Activated naive CD4-positive, alpha-beta T cell treated with anti-CD3 and anti-CD28 coated beads, Interleukin-2, amount 50 U/mL, for 24 hours (primary cell): Measurements from ENCODE around the gene STAC2.

Source experiments
- H3K27ac Mint-ChIP-seq: one replicate; pipeline ENCODE4 v1.8.0; 2021; ENCODE audit warnings: mild to moderate bottlenecking, mixed read lengths
- H3K27me3 Mint-ChIP-seq: one replicate; pipeline ENCODE4 v1.8.0; 2021; ENCODE audit warnings: mixed read lengths
- H3K36me3 Mint-ChIP-seq: one replicate; pipeline ENCODE4 v1.8.0; 2021; ENCODE audit warnings: mixed read lengths
- H3K4me1 Mint-ChIP-seq: one replicate; pipeline ENCODE4 v1.8.0; 2021; ENCODE audit warnings: mixed read lengths
- H3K4me3 Mint-ChIP-seq: one replicate; pipeline ENCODE4 v1.8.0; 2021; ENCODE audit warnings: mild to moderate bottlenecking, mixed read lengths
- H3K9me3 Mint-ChIP-seq: one replicate; pipeline ENCODE4 v1.8.0; 2021; ENCODE audit warnings: mixed read lengths

The STAC2 gene

DNA sequence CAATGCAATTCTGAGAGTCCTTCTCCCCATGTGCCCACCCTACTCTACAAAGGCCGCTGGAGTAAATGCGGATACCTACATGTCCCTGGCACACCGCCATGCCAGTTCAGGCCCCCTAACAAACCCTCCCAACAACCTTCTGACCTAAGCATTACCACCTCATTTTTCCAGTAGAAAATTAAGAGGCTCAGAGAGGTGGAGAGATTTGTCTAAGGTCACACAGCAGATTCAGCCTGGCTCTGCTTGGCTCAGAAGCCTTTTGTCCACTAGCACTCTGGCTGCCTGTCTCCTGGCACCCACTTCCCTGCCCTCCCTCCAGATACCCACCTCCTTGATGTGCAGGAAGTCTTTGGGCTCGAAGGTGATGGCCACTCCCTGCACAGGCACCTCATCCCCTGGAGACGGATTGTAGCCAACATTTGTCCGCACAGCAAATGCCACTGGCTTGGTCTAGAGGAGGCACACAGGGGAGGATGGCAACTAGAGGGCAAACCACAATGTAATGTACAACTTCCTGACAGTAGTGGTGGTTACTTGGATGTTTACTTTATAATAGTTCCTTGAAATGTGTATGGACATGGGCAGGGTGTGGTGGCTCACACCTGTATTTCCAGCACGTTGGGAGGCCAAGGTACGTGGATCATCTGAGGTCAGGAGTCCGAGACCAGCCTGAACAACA, 38.5 kb downstream of the STAC2 start:
- Mint-ChIP-seq H3K4me3 (no peak overlapping the region), H3K36me3 (peaks cover 2% of the 10 kb centered on the region), H3K4me1 (no peaks in the 10 kb centered on the region), H3K9me3 (no peaks in the 10 kb centered on the region), H3K27me3 (no peaks in the 10 kb centered on the region), H3K27ac (no peak overlapping the region)

DNA sequence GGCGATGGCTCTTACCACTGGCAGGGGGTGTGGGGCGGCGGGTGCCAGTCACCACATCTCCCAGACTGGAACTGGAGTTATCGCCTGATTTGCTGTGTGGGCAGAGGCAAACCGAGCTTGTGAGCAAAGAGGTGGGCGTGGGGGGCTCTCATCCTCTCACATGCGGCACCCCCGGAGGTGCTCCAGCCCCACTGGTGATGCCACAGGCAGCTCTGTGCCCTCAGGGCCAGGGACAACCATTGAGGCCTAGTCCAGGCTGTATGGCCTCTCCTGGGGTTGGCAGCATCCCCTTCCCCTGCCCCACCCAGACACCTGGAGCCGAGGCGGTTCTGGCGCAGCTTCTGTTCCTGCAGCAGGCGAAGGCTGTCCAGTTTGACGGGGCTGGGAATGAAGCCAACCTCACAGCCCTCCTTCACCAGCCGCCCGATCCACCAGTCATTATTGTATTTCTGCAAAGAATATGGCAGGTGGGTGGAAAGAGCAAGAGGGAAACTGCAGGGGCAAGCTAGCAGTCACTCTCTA, 39.2 kb downstream of the STAC2 start:
- Mint-ChIP-seq H3K4me3 (no peak overlapping the region), H3K4me1 (no peaks in the 10 kb centered on the region), H3K36me3 (peaks cover 2% of the 10 kb centered on the region), H3K27me3 (no peaks in the 10 kb centered on the region), H3K9me3 (no peaks in the 10 kb centered on the region), H3K27ac (no peak overlapping the region)

GRCh38 chr17:39183720-39184119, 42.0 kb downstream of the STAC2 start:
- Mint-ChIP-seq H3K36me3 (peaks cover 2% of the 10 kb centered on the region), H3K27me3 (no peaks in the 10 kb centered on the region), H3K9me3 (no peaks in the 10 kb centered on the region), H3K27ac (no peak overlapping the region), H3K4me1 (no peaks in the 10 kb centered on the region), H3K4me3 (no peak overlapping the region)

- no peaks in the 10 kb centered on the region for H3K4me1 Mint-ChIP-seq
- no peak overlapping the region for H3K4me3 Mint-ChIP-seq
- H3K27me3 Mint-ChIP-seq = no peaks in the 10 kb centered on the region
- peaks cover 2% of the 10 kb centered on the region for H3K36me3 Mint-ChIP-seq
- no peak overlapping the region for H3K27ac Mint-ChIP-seq
- H3K9me3 Mint-ChIP-seq = no peaks in the 10 kb centered on the region
Observed at GRCh38 chr17:39183045-39183444, 42.7 kb downstream of the STAC2 start.

- H3K4me1 Mint-ChIP-seq = no peaks in the 10 kb centered on the region
- no peaks in the 10 kb centered on the region for H3K27me3 Mint-ChIP-seq
- H3K36me3 Mint-ChIP-seq = peaks cover 2% of the 10 kb centered on the region
- H3K27ac Mint-ChIP-seq = no peak overlapping the region
- no peak overlapping the region for H3K4me3 Mint-ChIP-seq
- H3K9me3 Mint-ChIP-seq = no peaks in the 10 kb centered on the region
Observed at GRCh38 chr17:39181303-39181702, 44.4 kb downstream of the STAC2 start.

DNA sequence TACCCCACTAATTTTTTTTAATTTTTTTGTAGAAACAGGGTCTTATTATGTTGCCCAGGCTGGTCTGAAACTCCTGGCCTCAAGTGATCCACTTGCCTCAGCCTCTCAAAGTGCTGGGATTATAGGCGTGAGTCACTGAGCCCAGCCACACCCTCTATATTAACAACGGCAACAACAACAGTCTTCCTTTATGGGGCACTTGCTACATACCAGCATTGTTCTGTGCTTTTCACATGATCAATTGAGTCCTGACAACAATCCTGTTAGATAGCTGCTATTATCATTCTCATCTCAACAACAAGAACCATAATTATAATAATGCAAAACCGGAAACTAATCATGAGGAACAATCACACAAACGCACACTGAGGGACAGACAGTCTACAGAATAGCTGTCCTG, 47.2 kb downstream of the STAC2 start:
- no peaks in the 10 kb centered on the region for H3K27me3 Mint-ChIP-seq
- no peaks in the 10 kb centered on the region for H3K4me1 Mint-ChIP-seq
- no peak overlapping the region for H3K4me3 Mint-ChIP-seq
- H3K27ac Mint-ChIP-seq = no peak overlapping the region
- H3K36me3 Mint-ChIP-seq = no peaks in the 10 kb centered on the region
- no peaks in the 10 kb centered on the region for H3K9me3 Mint-ChIP-seq

- H3K27ac Mint-ChIP-seq = no peak overlapping the region
- H3K27me3 Mint-ChIP-seq = no peaks in the 10 kb centered on the region
- no peaks in the 10 kb centered on the region for H3K9me3 Mint-ChIP-seq
- no peak overlapping the region for H3K4me3 Mint-ChIP-seq
- H3K36me3 Mint-ChIP-seq = no peaks in the 10 kb centered on the region
- peaks cover 10% of the 10 kb centered on the region for H3K4me1 Mint-ChIP-seq
Observed at GRCh38 chr17:39177256-39177655, 48.5 kb downstream of the STAC2 start.

DNA sequence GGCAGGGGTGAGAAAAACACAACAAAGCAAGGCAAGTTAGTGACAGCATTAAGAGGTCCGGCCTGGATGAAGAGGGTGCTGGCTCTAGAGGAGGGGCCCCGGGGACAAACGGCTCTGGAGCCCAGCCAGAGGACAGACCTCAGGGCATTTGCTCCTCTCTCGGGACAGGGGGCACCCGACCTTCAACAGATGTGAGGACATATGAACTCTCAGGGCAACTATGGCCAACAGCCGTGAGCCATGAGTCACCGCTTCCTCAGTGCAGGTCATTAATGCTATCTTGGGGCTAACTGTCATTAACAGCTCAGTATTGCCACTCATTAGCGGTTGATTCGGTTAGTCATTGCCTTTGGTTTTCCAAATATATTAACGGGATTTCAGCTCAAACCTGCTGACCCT, 50.1 kb downstream of the STAC2 start:
- H3K27ac Mint-ChIP-seq = no peak overlapping the region
- H3K27me3 Mint-ChIP-seq = no peaks in the 10 kb centered on the region
- H3K36me3 Mint-ChIP-seq = no peaks in the 10 kb centered on the region
- H3K4me1 Mint-ChIP-seq = peaks cover 13% of the 10 kb centered on the region
- no peaks in the 10 kb centered on the region for H3K9me3 Mint-ChIP-seq
- no peak overlapping the region for H3K4me3 Mint-ChIP-seq

DNA sequence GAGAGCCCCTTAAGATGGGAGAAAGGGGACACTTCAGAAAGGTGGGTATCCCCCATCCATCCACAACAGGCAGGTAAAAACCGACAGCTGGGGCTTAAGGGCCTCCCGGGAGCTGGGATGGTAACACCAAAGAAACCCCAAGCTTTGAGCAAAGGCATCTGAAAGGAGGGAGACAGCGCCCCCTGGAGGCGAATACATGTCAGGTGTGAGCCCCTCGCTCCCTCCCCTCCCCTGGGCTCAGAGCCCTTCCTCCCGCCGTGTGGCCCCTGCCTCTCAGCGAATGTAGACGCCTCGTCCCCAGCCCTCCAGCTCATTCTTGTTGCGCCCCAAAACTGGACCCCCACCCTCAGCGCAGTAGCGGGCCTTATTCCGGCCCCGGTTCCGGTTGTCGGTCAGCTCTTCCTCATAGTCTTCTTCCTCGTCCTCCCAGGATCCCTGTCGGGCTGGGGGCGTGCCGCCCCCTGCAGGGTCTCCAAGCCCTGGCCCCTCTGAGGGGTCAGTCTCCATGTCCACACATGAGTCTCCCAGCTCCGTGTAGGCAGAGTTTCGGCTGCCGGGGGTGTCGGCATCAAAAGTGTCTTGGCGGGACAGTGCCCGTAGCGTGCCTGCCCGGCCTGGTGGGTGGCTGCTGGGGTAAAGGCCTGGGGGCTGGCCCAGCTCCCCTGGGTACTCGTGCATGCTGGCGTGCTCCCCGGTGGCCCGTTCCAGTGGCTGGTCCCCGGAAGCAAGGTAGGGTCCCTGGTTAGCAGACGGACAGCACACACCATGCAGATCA, 50.6 kb downstream of the STAC2 start:
- H3K9me3 Mint-ChIP-seq = no peaks in the 10 kb centered on the region
- no peaks in the 10 kb centered on the region for H3K36me3 Mint-ChIP-seq
- no peak overlapping the region for H3K27ac Mint-ChIP-seq

GRCh38 chr17:39173526-39174274, 52.0 kb downstream of the STAC2 start:
- H3K4me3 Mint-ChIP-seq = no peak overlapping the region
- H3K9me3 Mint-ChIP-seq = no peaks in the 10 kb centered on the region
- no peaks in the 10 kb centered on the region for H3K36me3 Mint-ChIP-seq
- H3K4me1 Mint-ChIP-seq = peaks cover 13% of the 10 kb centered on the region
- H3K27me3 Mint-ChIP-seq = peaks cover 2% of the 10 kb centered on the region
- no peak overlapping the region for H3K27ac Mint-ChIP-seq

More for the DNA sequence above, 50.6 kb downstream of the STAC2 start:
- Mint-ChIP-seq H3K4me3 (no peak overlapping the region), H3K27me3 (no peaks in the 10 kb centered on the region), H3K4me1 (peaks cover 13% of the 10 kb centered on the region)

DNA sequence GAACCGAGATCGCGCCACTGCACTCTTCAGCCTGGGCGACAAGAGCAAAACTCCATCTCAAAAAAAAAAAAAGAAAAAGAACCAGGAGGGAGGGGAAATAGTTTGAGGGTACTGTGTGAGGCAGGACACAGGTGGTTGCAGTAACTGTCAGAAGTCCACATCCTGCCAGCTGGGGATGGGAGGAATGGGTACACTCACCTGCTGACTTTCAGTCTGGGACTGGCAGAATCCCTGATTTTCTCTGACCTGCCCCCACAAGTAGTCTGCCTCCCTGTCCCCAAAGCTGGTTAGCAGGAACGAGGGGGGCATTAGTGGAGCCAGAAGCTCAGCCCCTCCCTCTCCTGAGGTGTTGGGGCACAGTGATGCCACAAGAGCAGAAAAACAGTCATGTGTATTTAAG, 52.7 kb downstream of the STAC2 start:
- H3K36me3 Mint-ChIP-seq = no peaks in the 10 kb centered on the region
- peaks cover 13% of the 10 kb centered on the region for H3K4me1 Mint-ChIP-seq
- H3K4me3 Mint-ChIP-seq = no peak overlapping the region
- H3K9me3 Mint-ChIP-seq = no peaks in the 10 kb centered on the region
- H3K27ac Mint-ChIP-seq = no peak overlapping the region
- peaks cover 4% of the 10 kb centered on the region for H3K27me3 Mint-ChIP-seq

DNA sequence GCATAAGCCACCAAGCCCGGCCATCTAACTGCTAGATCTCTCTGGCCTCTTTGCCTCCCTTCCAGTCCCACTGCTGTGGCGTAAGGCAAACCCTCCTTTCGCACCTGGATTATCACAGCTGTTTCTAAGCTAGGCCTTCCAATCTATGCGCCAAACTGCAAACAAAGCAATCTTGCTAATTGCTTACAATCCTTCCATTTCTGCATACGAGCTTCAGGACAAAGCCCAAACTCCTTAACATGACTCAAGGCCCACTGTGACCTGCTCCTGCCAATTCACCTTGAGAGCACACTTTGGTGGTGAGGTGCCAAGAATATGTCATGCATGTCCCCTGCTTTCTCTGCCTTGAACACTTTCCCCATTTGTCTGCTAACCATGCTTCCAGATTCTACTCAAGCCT, 53.8 kb downstream of the STAC2 start:
- Mint-ChIP-seq H3K4me1 (peaks cover 20% of the 10 kb centered on the region), H3K9me3 (no peaks in the 10 kb centered on the region), H3K4me3 (no peak overlapping the region), H3K27me3 (peaks cover 6% of the 10 kb centered on the region), H3K27ac (no peak overlapping the region), H3K36me3 (no peaks in the 10 kb centered on the region)

- Mint-ChIP-seq H3K4me1 (peaks cover 20% of the 10 kb centered on the region), H3K4me3 (no peak overlapping the region), H3K27me3 (peaks cover 11% of the 10 kb centered on the region), H3K27ac (no peak overlapping the region), H3K36me3 (no peaks in the 10 kb centered on the region), H3K9me3 (no peaks in the 10 kb centered on the region)
Observed at GRCh38 chr17:39170558-39170957, 55.2 kb downstream of the STAC2 start.

DNA sequence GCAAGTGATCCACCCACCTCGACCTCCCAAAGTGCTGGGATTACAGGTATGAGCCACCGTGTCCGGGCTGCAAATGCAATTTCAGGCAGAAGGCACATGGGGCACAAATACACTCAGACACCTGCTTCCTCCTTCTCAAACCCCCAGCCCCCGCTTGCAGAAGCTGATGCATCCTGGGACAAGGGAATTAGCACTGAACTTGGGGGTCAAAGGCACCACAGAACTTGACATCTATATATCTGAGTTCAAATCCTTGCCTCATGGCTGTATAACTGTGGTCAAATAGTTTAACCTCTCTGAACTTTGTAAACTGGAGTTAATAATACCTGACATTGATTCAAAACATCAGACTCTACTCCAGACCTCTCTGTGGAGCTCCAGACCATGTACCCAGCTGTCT, 55.6 kb downstream of the STAC2 start:
- Mint-ChIP-seq H3K27me3 (peaks cover 11% of the 10 kb centered on the region), H3K4me3 (no peak overlapping the region), H3K4me1 (peaks cover 21% of the 10 kb centered on the region), H3K27ac (no peak overlapping the region), H3K36me3 (no peaks in the 10 kb centered on the region), H3K9me3 (no peaks in the 10 kb centered on the region)

DNA sequence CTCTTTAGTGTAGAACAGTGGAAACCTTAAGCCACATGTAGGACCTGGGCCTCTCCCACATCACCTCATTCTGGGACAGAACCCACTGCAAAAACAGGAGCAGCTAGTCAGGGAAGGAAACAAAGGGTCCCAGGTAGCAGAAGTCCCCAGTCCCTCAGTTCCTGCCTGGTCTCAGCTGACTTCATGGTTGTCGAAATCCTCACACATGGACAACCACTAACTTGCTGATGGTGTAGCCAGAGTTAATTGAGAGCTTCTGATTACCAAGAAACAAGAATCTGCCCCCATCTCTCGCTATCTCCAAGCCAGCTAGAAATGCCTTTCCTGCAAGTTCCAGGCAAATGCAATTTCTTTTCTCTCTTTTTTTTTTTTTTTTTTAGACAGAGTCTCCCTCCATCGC, 56.2 kb downstream of the STAC2 start:
- Mint-ChIP-seq H3K36me3 (no peaks in the 10 kb centered on the region), H3K27ac (no peak overlapping the region), H3K4me3 (no peak overlapping the region), H3K9me3 (no peaks in the 10 kb centered on the region), H3K27me3 (peaks cover 15% of the 10 kb centered on the region), H3K4me1 (peaks cover 27% of the 10 kb centered on the region)

DNA sequence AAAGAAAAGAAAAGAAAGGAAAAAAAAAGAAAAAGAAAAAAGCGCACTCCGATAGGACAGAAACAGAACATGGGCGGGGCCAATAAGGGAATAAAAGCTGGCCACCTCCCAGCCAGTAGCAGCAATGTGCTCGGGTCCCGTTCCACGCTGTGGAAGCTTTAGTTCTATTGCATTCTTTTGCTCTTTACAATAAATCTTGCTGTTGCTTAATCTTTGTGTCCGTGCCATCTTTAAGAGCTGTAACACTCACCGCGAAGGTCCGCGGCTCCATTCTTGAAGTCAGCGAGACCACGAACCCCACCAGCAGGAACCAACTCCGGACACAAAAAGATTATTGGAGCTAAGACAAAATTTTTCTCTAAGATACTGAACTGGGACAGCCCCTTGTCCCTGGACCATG, 56.6 kb downstream of the STAC2 start:
- peaks cover 29% of the 10 kb centered on the region for H3K4me1 Mint-ChIP-seq

More for the DNA sequence above, 56.6 kb downstream of the STAC2 start:
- Mint-ChIP-seq H3K27me3 (peaks cover 15% of the 10 kb centered on the region), H3K36me3 (no peaks in the 10 kb centered on the region), H3K9me3 (no peaks in the 10 kb centered on the region), H3K27ac (no peak overlapping the region), H3K4me3 (no peak overlapping the region)
